Measurements from ENCODE around the gene CYSRT1.
A peak's percentile ranks its signal among the peaks of the same experiment; 100 is the strongest.

The CYSRT1 gene

DNA sequence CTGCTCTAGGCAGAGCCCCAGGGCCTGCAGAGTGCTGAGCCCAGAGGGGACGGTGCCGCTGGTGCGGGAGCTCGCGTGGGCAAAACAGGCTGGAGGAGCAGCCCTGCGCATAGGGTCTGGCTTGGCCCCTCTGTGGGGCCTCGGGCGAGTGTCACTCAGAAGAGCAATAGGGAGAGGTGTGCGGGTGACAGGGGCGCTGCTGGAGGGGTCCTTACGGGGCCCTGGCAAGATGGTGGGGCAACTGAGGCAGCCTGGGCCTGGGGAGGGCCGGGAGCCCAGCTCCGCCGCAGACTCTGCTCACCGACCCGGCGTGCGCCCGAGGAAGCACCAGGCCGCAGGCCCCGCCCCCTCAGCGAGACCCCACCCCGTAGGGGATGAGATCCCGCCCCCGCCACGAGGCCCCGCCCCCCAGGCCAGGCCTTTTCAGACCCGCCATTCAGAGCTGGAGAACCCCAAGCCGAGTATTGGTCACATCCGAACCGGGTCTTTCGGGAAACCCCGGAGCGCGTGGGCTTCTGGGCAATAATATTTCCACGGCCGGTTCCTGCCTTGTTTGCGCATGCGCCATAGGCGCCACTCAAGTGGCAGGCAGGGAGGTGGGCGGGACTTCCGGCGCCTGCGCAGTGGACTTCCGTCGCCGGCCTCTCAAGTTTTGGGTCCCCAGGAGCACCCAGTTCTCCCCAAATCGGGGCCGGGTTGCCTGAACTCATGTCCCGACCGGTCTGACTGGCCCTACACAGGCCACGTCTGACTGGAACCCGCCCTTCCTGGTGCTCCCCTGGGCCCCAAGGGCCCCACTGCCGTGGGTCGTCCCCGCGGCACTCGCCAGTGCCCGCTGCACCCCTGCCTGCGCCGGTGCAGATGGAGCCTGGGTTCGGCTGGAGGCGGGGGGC, 1.6 kb upstream of the CYSRT1 start:
- peak; percentile 94 to 97 for DNase-seq (ENCODE audit: extremely low read depth in 1 of 2, low read depth in 1 of 2)

DNA sequence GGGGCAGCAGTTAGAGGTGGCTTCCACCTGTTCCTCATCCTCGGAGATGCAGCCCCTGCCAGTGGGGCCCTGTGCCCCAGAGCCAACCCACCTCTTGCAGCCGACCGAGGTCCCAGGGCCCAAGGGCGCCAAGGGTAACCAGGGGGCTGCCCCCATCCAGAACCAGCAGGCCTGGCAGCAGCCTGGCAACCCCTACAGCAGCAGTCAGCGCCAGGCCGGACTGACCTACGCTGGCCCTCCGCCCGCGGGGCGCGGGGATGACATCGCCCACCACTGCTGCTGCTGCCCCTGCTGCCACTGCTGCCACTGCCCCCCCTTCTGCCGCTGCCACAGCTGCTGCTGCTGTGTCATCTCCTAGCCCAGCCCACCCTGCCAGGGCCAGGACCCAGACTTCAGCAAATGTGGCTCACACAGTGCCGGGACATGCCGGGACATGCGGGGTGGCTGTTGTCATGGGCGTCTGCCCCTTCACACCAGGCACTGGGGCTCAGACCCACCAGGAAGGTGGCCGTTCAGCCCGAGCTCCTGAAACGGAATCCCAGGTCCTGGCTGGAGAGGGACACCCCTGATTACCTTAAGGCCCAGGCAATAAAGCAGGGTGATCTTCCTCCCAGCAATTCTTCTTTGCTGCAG, 841 bp downstream of the CYSRT1 start:
- no peak for DNase-seq (ENCODE audit: extremely low read depth in 1 of 2, low read depth in 1 of 2)

DNA sequence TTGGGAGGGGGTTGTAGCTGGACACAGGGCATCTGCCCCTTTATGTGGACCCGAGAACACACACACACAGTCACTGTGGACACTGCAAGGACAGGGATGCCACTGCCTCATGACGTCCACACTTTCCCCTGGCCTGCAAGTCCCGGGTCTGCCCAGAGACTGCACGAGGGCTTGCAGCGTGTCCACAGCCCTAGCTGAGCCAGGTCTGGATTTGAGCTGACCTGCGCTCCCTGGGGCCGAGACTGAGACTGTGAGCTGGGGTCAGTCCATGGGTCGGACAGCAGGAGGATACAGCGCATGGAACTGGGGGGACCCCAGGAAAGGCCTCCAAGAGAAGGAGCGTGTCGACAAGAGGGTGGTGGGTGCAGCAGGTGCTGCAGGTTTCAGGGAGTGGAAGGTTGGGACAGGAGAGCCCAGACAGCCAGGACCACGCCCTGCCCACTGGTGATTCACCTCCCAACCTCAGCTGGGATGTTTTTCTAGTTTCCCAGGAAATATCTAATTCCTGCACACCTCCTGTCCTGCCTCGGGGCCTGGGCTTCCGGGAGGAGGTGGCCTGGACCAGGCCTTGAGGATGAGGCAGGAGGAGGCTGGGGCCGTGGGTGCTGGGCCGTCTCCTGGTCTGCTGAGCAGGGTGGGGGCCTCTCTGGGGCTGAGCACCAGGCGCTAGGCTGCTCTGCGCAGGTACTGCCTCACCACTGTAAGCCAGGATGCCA, 1.5 kb downstream of the CYSRT1 start:
- no peak for DNase-seq (ENCODE audit: extremely low read depth in 1 of 2, low read depth in 1 of 2)

GRCh38 chr9:137227054-137227852, 2.3 kb downstream of the CYSRT1 start, which contains the start of gene RNF224:
Gene RNF224 (plus strand): TSS chr9:137227502. CDS start chr9:137228336, 834 bp downstream.
- DNase-seq (ENCODE audit: extremely low read depth in 1 of 2, low read depth in 1 of 2): peak; percentile 61 to 74

DNA sequence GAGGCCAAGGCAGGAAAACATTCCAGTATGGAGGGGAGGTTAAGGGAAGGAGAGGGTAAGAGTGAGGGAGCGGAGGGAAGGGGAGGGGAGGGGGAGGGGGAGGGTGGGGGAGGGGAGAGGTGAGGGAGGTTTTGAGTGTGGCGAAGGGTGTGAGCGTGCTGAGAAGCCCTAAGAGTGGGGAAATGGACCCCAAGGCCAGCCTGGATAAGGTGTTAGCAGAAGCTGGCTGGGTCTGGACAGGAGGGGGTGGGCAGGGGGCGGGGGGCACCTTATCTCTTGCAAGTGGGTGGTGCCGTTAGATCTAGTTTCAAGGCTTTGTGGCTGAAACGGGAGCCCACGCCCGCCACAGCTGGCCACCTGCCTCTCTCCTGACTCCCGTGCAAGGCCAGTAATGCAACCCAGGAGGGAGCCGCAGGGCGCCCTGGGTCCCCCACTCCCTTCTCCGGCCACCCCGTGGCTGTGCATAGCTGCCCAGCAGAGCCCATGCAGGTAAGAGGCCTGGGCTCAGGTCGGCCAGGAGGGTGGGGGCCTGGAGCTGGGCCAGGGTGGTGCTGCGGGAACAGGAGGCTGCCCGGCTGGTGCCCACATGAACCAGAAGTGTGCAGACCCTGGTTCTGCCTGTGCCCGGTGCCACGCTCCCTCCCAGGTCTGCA, 3.0 kb downstream of the CYSRT1 start:
- no peak for DNase-seq (ENCODE audit: extremely low read depth in 1 of 2, low read depth in 1 of 2)

GRCh38 chr9:137228506-137228967, 3.6 kb downstream of the CYSRT1 start:
- no peak for DNase-seq (ENCODE audit: extremely low read depth in 1 of 2, low read depth in 1 of 2)

GRCh38 chr9:137228968-137229896, 4.3 kb downstream of the CYSRT1 start:
- no peak for DNase-seq (ENCODE audit: extremely low read depth in 1 of 2, low read depth in 1 of 2)

- DNase-seq (ENCODE audit: extremely low read depth in 1 of 2, low read depth in 1 of 2): no peak
Observed at GRCh38 chr9:137229903-137230704, 5.1 kb downstream of the CYSRT1 start.

DNA sequence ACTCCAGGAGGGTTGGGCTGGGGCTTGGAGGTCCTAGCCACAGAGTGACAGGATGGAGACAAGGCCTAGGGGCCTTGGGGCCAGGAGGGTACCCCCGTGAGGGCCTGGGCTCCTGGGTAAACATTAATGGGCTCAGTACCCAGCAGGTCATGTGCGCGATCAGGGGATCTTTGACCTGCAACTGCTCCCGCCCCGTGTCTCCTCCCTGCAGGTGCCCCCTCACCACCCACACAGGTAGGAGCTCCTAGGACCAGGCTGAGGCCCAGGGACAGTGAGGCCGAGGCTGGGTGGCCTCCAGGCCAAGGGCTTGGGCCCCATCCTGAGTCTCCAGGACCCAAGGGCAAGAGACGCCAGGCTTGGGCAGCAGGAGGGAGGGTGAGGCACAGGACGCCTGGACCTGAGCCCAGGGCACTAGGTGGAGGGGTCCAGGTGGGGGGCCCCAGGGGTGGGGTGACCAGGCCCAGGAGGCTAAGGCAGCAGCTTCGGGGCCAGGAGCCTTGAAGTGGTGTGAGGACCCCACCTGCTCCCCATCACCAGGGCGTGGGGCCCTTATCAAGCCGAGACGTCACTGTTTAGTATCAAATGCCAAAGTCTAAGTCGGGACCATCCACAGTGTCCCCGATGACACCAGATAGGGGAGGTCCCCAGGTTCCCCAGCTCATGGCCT, 5.9 kb downstream of the CYSRT1 start, which contains the start of gene SLC34A3:
TSS of gene SLC34A3 (plus strand) at position 197 of the 667 bp plus-strand sequence. CDS start 802 bp downstream, outside the sequence.
- no peak for DNase-seq (ENCODE audit: extremely low read depth in 1 of 2, low read depth in 1 of 2)

DNA sequence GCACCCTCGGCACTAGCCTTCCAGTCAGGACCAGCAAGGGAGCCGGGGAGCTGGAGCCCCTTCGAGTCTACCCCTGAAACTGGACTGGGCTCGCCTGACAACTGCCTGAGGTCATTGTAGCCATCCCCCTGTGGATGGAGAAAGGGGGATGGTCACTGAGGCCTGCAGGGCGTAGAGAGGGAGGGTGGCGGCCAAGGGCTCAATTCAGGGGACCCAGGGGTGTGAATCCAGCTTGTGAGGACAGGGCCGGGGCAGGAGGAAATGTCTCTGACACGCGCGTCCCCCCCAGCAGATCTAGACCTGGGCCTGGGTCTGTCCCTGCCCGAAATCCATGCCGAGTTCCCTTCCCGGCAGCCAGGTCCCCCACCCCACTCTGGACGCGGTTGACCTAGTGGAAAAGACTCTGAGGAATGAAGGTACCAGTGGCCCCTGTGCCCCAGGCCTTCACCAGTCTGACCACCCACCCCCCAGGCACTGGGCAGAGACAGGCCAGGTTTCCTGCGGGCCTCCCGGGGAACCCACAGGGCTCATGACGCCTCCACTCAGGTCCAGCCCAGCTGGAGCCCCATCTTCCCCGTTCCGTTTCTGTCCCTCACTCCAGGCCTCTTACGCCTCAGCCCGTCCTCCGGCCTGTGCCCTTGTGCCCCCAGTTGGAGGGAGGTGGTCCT, 6.5 kb downstream of the CYSRT1 start:
- no peak for DNase-seq (ENCODE audit: extremely low read depth in 1 of 2, low read depth in 1 of 2)

DNA sequence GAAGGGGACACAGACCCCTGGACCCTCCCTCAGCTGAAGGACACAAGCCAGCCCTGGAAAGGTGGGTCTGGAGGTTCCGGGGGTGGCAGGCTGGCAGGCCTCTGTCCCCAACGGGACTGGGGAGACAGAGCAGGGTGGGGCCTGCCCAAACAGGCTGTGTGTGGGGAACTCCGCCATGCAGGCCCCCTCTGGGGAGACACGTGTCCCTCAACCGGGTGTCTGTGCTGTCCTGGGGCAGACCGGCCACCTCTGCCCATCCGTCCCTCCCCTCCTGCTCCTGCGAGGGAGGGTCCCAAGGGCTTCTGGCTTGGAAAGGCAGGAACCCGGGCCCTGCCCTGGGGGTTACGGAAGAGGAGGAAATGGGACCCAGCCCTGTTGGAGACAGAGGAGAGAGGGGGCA, 7.1 kb downstream of the CYSRT1 start:
- no peak for DNase-seq (ENCODE audit: extremely low read depth in 1 of 2, low read depth in 1 of 2)

- DNase-seq (ENCODE audit: extremely low read depth in 1 of 2, low read depth in 1 of 2): no peak
Observed at GRCh38 chr9:137232510-137232909, 7.5 kb downstream of the CYSRT1 start.

- DNase-seq (ENCODE audit: extremely low read depth in 1 of 2, low read depth in 1 of 2): no peak
Observed at GRCh38 chr9:137233143-137233980, 8.4 kb downstream of the CYSRT1 start.

GRCh38 chr9:137234055-137234697, 9.2 kb downstream of the CYSRT1 start:
- DNase-seq (ENCODE audit: extremely low read depth in 1 of 2, low read depth in 1 of 2): no peak

- no peak for DNase-seq (ENCODE audit: extremely low read depth in 1 of 2, low read depth in 1 of 2)
Observed at GRCh38 chr9:137234758-137235423, 9.9 kb downstream of the CYSRT1 start.
